HepG2 (cell line): ENCODE measurements around the gene GLG1. TPM values are rescaled to one million over a fixed set of nuclear protein-coding genes. Genes with fewer than 3 reads are reported as not detected.

Source experiments
- ATAC-seq: fragments of 200-7000 bp; cut with Tn5 transposase; 3 replicates; pipeline ENCODE4 v1.9.1; 2020; ENCODE audit warnings: mild to moderate bottlenecking, moderate library complexity
- BruUV-seq: library from RNA; stranded (reverse); fragments of 400-500 nt; replicated peaks from 2 replicates; lab custom pipeline; 2021; lab: Mats Ljungman, UMichigan
- CTCF ChIA-PET: fragments of 300-600 bp; formaldehyde crosslinking; extraction: SDS; loops from one replicate; lab custom pipeline; 2021; ENCODE audit warnings: low total read pairs, inconsistent platforms, low intra/inter-chr PET ratio; lab: Yijun Ruan, JAX
- POLR2A ChIA-PET: fragments of 350-600 bp; sonication (Branson Sonifier 250); formaldehyde crosslinking; loops from one replicate; lab custom pipeline; 2020; ENCODE audit warnings: antibody characterized with exemption, inconsistent platforms; lab: Yijun Ruan, JAX
- DNase-seq: peaks from one replicate; pipeline ENCODE4 v3.0.0-alpha.2; 2015; ENCODE audit warnings: low spot score
- FAIRE-seq: peaks from 3 replicates; lab custom pipeline; 2011; peaks lifted over from hg19 to GRCh38; lab: Jason Lieb, UNC
- H2AFZ ChIP-seq: one replicate; pipeline ENCODE4 v1.6.1; 2011; ENCODE audit warnings: low read length, inconsistent platforms
- H3K27ac ChIP-seq: fragments of 300-600 bp; 3 replicates; pipeline ENCODE4 v1.8.0; 2011; ENCODE audit warnings: mixed run types, mild to moderate bottlenecking, mixed read lengths, low read length, inconsistent platforms; ENCODE audit not compliant: insufficient read depth; ENCODE audit errors: extremely low read length
- H3K27me3 ChIP-seq, 2 experiments: fragments of 200-600 bp in 1 of 2; 2 replicates in 1 of 2; 3 replicates in 1 of 2; pipeline versions ENCODE4 v1.6.0 to v1.8.0; 2011; ENCODE audit warnings: low read length in 2 of 2, mild to moderate bottlenecking in 2 of 2, moderate library complexity in 2 of 2, inconsistent platforms in 1 of 2; ENCODE audit not compliant: insufficient read depth in 2 of 2, control insufficient read depth in 1 of 2
- H3K36me3 ChIP-seq, 2 experiments: fragments of 200-600 bp in 1 of 2; replicated peaks in 1 of 2; 2 replicates in 1 of 2; 3 replicates in 1 of 2; pipeline versions ENCODE4 v1.5.1 to v1.8.0; 2011; ENCODE audit warnings: low read length in 2 of 2, inconsistent platforms in 1 of 2; ENCODE audit not compliant: insufficient read depth in 2 of 2, control insufficient read depth in 1 of 2
- H3K4me1 ChIP-seq: 2 replicates; pipeline ENCODE4 v1.5.1; 2012; ENCODE audit warnings: low read length, inconsistent platforms; ENCODE audit not compliant: insufficient read depth
- H3K4me2 ChIP-seq: 2 replicates; pipeline ENCODE4 v1.6.0; 2011; ENCODE audit warnings: low read depth, low read length, inconsistent platforms
- H3K4me3 ChIP-seq, 3 experiments: fragments of 200-600 bp in 1 of 3; sonication (generic), shearing (Covaris generic) in 1 of 3; replicated peaks in 1 of 3; 2 replicates each; pipeline ENCODE4 v1.5.1; 2011 to 2016; ENCODE audit warnings: low read length in 3 of 3, inconsistent platforms in 2 of 3, low read depth in 2 of 3, mild to moderate bottlenecking in 2 of 3, control low read depth in 1 of 3, mixed read lengths in 1 of 3; ENCODE audit not compliant: insufficient read depth in 1 of 3
- H3K79me2 ChIP-seq: one replicate; pipeline ENCODE4 v1.6.1; 2011; ENCODE audit warnings: low read length, inconsistent platforms; ENCODE audit not compliant: insufficient read depth
- H3K9ac ChIP-seq: 2 replicates; pipeline ENCODE4 v1.6.0; 2011; ENCODE audit warnings: mild to moderate bottlenecking, low read depth, low read length, inconsistent platforms; ENCODE audit not compliant: insufficient read depth
- H3K9me3 ChIP-seq: 2 replicates; pipeline ENCODE4 v1.5.1; 2012; ENCODE audit warnings: mild to moderate bottlenecking, low read length
- H4K20me1 ChIP-seq: 2 replicates; pipeline ENCODE4 v1.6.0; 2011; ENCODE audit warnings: inconsistent platforms, mild to moderate bottlenecking, low read length, moderate library complexity; ENCODE audit not compliant: insufficient read depth
- GLMP ChIP-seq: sonication (generic); formaldehyde crosslinking; IDR thresholded peaks from 2 replicates; pipeline ENCODE4 v1.9.0; 2021; ENCODE audit warnings: missing genetic modification reagents, mild to moderate bottlenecking, borderline replicate concordance
- IKZF5 ChIP-seq: IDR thresholded peaks from 2 replicates; pipeline ENCODE4 v1.6.1; 2018; ENCODE audit warnings: missing genetic modification reagents, mild to moderate bottlenecking, missing compliant biosample characterization
- MAFG ChIP-seq: sonication (generic); formaldehyde crosslinking; IDR thresholded peaks from 2 replicates; pipeline ENCODE4 v1.5.1; 2020; ENCODE audit warnings: mild to moderate bottlenecking, missing genetic modification reagents
- SOX6 ChIP-seq, 2 experiments: fragments of 450-650 bp in 1 of 2; sonication (generic) in 1 of 2; formaldehyde crosslinking in 1 of 2; IDR thresholded peaks; 2 replicates each; pipeline versions ENCODE4 v1.4.0 to v1.6.1; 2017 to 2020; ENCODE audit warnings: antibody characterized with exemption in 1 of 2, mild to moderate bottlenecking in 1 of 2, missing genetic modification reagents in 1 of 2
- ZNF10 ChIP-seq: sonication (generic); formaldehyde crosslinking; IDR thresholded peaks from 2 replicates; pipeline ENCODE4 v1.4.0; 2020; ENCODE audit warnings: mild to moderate bottlenecking, low read depth, missing genetic modification reagents, borderline replicate concordance
- ZNF724P ChIP-seq: sonication (generic); formaldehyde crosslinking; IDR thresholded peaks from 2 replicates; pipeline ENCODE4 v1.8.0; 2022; ENCODE audit warnings: missing genetic modification reagents, borderline replicate concordance
- ZNF776 ChIP-seq: sonication (generic); formaldehyde crosslinking; IDR thresholded peaks from 2 replicates; pipeline ENCODE4 v1.4.0; 2020; ENCODE audit warnings: mild to moderate bottlenecking, missing genetic modification reagents
- WGBS: methylation state at CpG from one replicate; pipeline ENCODE4 v1.1.6; 2017; ENCODE audit warnings: low lambda C conversion rate; 5-methylcytosine and 5-hydroxymethylcytosine counted together
- in situ Hi-C: cut with HindIII; loops from 2 replicates; pipeline ENCODE4 v1.10.0; 2017; ENCODE audit warnings: low pct_unique_long_range_greater_than_20kb; ENCODE audit not compliant: extremely low pct_ligation_motif_present
- intact Hi-C: fragments of 100-400 bp; cut with micrococcal nuclease; formaldehyde crosslinking; loops from one replicate; pipeline ENCODE4 v1.10.0; 2022; ENCODE audit not compliant: unreplicated experiment
- polyA plus RNA-seq, 8 experiments: library from polyadenylated mRNA; depleted of rRNA in 3 of 8; stranded (reverse) in 7 of 8; unstranded in 1 of 8; fragments of >200 nt; fragmentation: Illumina TruSeq in 4 of 8; extraction: Trizol in 4 of 8; gene quantifications; 2 replicates each; pipeline versions ENCODE4 v1.2.1 to v1.2.3, GENCODE V29; 2011 to 2016; ENCODE audit warnings: low read depth in 4 of 8, missing spikeins in 1 of 8, mixed read lengths in 1 of 8; ENCODE audit not compliant: insufficient read depth in 1 of 8
- total RNA-seq, 5 experiments: library from RNA; depleted of rRNA; stranded (reverse); fragments of >200 nt; fragmentation: Illumina TruSeq; extraction: Trizol; gene quantifications; 2 replicates each; pipeline ENCODE4 v1.2.3, GENCODE V29; 2016; ENCODE audit warnings: low read depth in 1 of 5

GLG1 gene
- total and polyA plus RNA-seq, 2 of the 13 experiments (the other 11 are each of a cell fraction or from before 2014, with no cell fraction given), result 87.7 to 141 TPM

GRCh38 chr16:74522160-74522559 lies 84.8 kb downstream of the GLG1 start:
- DNase-seq (no peak), ATAC-seq (no peak), FAIRE-seq (no peak)
- H4K20me1 ChIP-seq, result no peaks in the 10 kb centered on the region; the same call in 1 of the 2 replicates
- no peaks in the 10 kb centered on the region for H3K27me3 ChIP-seq
- peaks cover 4 to 22% of the 10 kb centered on the region in 2 experiments for H3K36me3 ChIP-seq
- peaks cover 14% of the 10 kb centered on the region; the same call in 1 of the 2 replicates for H3K9me3 ChIP-seq
- no peak overlapping the region for H3K4me3 ChIP-seq
- CTCF ChIA-PET, result no interaction called here
- BruUV-seq, result no TSS peak
- POLR2A ChIA-PET, result no interaction called here
- H3K27ac ChIP-seq, result no peak overlapping the region
- intact Hi-C loops (no loop called here), in situ Hi-C loops (no loop called here)
- H3K4me2 ChIP-seq, result no peak overlapping the region
- H3K4me1 ChIP-seq, result no peaks in the 10 kb centered on the region
- H2AFZ ChIP-seq, result no peak overlapping the region
- H3K9ac ChIP-seq, result no peak overlapping the region
- WGBS, result 97% methylated on average over 6 of the region's 6 CpGs
- TF ChIP-seq ZNF10 (CRISPR knock-in tag), result no peak
- no peak for TF ChIP-seq GLMP (CRISPR knock-in tag)
- peaks cover 2% of the 10 kb centered on the region for H3K79me2 ChIP-seq

GRCh38 chr16:74521691-74522090 lies 85.2 kb downstream of the GLG1 start:
- Histone ChIP-seq H3K27me3 (no peaks in the 10 kb centered on the region), H3K4me1 (no peaks in the 10 kb centered on the region), H3K9me3 (peaks cover 14% of the 10 kb centered on the region; the same call in 1 of the 2 replicates), H3K27ac (no peak overlapping the region), H3K4me3 (no peak overlapping the region), H3K36me3 (peaks cover 4 to 21% of the 10 kb centered on the region in 2 experiments), H3K4me2 (no peak overlapping the region), H2AFZ (no peak overlapping the region), H3K9ac (no peak overlapping the region), H3K79me2 (peaks cover 2% of the 10 kb centered on the region), H4K20me1 (no peaks in the 10 kb centered on the region; the same call in 1 of the 2 replicates)
- ChIA-PET CTCF (no interaction called here), POLR2A (no interaction called here)
- intact Hi-C loops (no loop called here), in situ Hi-C loops (no loop called here)
- BruUV-seq, result no TSS peak
- no peak for ATAC-seq
- no peak for FAIRE-seq
- WGBS, result 94% methylated on average over 4 of the region's 4 CpGs
- no peak for DNase-seq
- no peak for TF ChIP-seq IKZF5 (CRISPR knock-in tag)
- no peak for TF ChIP-seq MAFG (CRISPR knock-in tag)
- TF ChIP-seq ZNF724P (CRISPR knock-in tag), result no peak
- no peak for TF ChIP-seq ZNF776 (CRISPR knock-in tag)
- TF ChIP-seq SOX6 (IDR thresholded peaks at IDR 0.05), result no peak
- no peak for TF ChIP-seq SOX6 (CRISPR knock-in tag; IDR thresholded peaks at IDR 0.05)
